ENCODE data around the gene IL3RA. TPM values are rescaled to one million over a fixed set of nuclear protein-coding genes. Genes with fewer than 3 reads are reported as not detected.

Gene IL3RA
- total and polyA plus RNA-seq, 4 donors = 0.33 to 1.7 (median 1.0) TPM

DNA sequence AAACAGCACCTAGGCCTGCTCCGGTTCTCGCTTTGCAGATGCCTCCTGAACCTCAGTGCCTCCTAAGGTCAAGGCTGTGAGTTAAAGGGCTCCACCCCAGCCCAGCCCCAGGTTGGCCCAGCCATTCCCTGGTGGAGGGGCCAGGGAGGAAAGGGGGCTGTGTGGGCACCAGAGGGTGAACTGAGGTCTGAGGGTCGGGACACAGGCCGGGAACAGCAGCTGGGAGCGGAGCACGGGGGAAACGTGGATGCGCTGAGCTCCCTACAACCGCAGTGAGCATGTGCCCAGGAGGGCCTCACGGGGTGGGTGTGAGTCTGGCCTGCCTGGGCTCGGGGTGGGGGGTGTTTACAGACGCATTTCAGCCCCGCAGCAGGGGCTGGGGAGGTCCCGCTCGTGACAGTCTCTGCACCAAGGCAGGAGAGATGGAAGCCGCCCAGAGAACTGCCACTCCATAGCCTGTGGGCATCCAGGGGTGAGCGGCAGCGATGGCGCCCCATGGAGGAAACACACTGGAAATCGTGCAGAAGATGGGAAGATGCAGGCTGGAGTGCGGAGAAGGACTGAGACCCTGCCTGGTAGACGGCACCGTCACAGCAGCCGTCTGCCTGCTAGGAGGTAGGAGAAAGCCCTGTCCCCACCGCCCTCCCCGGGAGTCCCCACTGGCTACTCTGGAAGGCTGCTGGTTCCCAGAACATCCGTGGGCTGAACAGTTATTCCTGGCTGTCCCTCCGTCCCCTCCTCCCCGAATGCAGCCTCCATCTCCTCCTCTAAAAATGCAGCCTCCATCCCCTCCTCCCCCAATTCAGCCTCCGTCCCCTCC, 65.2 kb downstream of the IL3RA start:
- 95% methylated on average over 30 of the region's 30 CpGs for WGBS
- H3K9ac ChIP-seq (ENCODE audit: low read depth in 1 of 2, low read length in 2 of 2) = no peak overlapping the region
- H3K9me3 ChIP-seq (ENCODE audit: control insufficient read depth in 4 of 4, low read length in 3 of 4) = no peaks in the 10 kb centered on the region
- TF ChIP-seq RXRA (IDR thresholded peaks at IDR 0.05) (no peak), GABPA (IDR thresholded peaks at IDR 0.05 in 1 of 2, conservative IDR thresholded peaks at IDR 0.05 in 1 of 2) (no peak), HNF4G (IDR thresholded peaks at IDR 0.05) (no peak), JUND (IDR thresholded peaks at IDR 0.05) (no peak), EGR1 (IDR thresholded peaks at IDR 0.05; ENCODE audit: low read depth in 2 of 2) (no peak), FOXA2 (IDR thresholded peaks at IDR 0.05) (no peak), RAD21 (IDR thresholded peaks at IDR 0.05) (no peak), NR2F2 (IDR thresholded peaks at IDR 0.05) (no peak)
- TF ChIP-seq, protein P1, sequence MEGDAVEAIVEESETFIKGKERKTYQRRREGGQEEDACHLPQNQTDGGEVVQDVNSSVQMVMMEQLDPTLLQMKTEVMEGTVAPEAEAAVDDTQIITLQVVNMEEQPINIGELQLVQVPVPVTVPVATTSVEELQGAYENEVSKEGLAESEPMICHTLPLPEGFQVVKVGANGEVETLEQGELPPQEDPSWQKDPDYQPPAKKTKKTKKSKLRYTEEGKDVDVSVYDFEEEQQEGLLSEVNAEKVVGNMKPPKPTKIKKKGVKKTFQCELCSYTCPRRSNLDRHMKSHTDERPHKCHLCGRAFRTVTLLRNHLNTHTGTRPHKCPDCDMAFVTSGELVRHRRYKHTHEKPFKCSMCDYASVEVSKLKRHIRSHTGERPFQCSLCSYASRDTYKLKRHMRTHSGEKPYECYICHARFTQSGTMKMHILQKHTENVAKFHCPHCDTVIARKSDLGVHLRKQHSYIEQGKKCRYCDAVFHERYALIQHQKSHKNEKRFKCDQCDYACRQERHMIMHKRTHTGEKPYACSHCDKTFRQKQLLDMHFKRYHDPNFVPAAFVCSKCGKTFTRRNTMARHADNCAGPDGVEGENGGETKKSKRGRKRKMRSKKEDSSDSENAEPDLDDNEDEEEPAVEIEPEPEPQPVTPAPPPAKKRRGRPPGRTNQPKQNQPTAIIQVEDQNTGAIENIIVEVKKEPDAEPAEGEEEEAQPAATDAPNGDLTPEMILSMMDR (IDR thresholded peaks at IDR 0.05; ENCODE audit: low read depth, low read length, missing input control) = no peak
- TF ChIP-seq, protein P2, sequence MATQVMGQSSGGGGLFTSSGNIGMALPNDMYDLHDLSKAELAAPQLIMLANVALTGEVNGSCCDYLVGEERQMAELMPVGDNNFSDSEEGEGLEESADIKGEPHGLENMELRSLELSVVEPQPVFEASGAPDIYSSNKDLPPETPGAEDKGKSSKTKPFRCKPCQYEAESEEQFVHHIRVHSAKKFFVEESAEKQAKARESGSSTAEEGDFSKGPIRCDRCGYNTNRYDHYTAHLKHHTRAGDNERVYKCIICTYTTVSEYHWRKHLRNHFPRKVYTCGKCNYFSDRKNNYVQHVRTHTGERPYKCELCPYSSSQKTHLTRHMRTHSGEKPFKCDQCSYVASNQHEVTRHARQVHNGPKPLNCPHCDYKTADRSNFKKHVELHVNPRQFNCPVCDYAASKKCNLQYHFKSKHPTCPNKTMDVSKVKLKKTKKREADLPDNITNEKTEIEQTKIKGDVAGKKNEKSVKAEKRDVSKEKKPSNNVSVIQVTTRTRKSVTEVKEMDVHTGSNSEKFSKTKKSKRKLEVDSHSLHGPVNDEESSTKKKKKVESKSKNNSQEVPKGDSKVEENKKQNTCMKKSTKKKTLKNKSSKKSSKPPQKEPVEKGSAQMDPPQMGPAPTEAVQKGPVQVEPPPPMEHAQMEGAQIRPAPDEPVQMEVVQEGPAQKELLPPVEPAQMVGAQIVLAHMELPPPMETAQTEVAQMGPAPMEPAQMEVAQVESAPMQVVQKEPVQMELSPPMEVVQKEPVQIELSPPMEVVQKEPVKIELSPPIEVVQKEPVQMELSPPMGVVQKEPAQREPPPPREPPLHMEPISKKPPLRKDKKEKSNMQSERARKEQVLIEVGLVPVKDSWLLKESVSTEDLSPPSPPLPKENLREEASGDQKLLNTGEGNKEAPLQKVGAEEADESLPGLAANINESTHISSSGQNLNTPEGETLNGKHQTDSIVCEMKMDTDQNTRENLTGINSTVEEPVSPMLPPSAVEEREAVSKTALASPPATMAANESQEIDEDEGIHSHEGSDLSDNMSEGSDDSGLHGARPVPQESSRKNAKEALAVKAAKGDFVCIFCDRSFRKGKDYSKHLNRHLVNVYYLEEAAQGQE (IDR thresholded peaks at IDR 0.05) = no peak
- H3K4me3 ChIP-seq (ENCODE audit: low read depth in 1 of 3, low read length in 3 of 3) = no peak overlapping the region
- no peak for DNase-seq (ENCODE audit: low spot score)
- no peaks in the 10 kb centered on the region for H3K4me1 ChIP-seq (ENCODE audit: control insufficient read depth in 4 of 4, insufficient read depth in 4 of 4, low read length in 3 of 4)
- H3K27ac ChIP-seq (ENCODE audit: low read depth in 1 of 2, low read length in 2 of 2) = no peak overlapping the region
- no peaks in the 10 kb centered on the region for H3K27me3 ChIP-seq (ENCODE audit: control insufficient read depth in 4 of 4, insufficient read depth in 4 of 4, low read length in 3 of 4)
- H3K36me3 ChIP-seq (ENCODE audit: control insufficient read depth in 4 of 4, insufficient read depth in 3 of 4, low read depth in 1 of 4, low read length in 3 of 4) = peaks cover 12 to 63% (median 35%) of the 10 kb centered on the region in 4 donors

DNA sequence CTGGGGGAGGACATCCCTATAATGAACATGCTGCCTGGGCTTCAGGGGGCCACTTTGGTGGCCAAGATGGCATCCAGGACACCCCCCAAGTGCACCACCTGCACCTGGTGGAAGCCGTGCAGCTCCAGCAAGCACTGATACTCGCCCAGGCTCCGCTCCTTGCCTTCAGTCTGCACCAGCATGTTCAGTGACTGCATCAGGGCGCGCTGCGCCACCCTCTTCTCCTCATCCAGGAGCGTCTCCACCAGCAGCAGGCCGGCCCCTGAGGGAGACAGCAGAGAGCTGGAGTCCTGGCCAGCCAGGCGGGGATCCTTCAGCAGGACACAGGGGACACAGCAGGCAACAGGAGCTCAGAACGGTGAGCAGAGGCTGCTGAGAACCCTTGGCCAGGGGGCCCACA, 66.6 kb downstream of the IL3RA start:
- DNase-seq (ENCODE audit: low spot score) = no peak
- Histone ChIP-seq H3K9ac (ENCODE audit: low read depth in 1 of 2, low read length in 2 of 2) (no peak overlapping the region), H3K36me3 (ENCODE audit: control insufficient read depth in 4 of 4, insufficient read depth in 3 of 4, low read depth in 1 of 4, low read length in 3 of 4) (peaks cover 15 to 71% (median 44%) of the 10 kb centered on the region in 4 donors), H3K4me1 (ENCODE audit: control insufficient read depth in 4 of 4, insufficient read depth in 4 of 4, low read length in 3 of 4) (no peaks in the 10 kb centered on the region), H3K27ac (ENCODE audit: low read depth in 1 of 2, low read length in 2 of 2) (no peak overlapping the region), H3K4me3 (ENCODE audit: low read depth in 1 of 3, low read length in 3 of 3) (no peak overlapping the region), H3K9me3 (ENCODE audit: control insufficient read depth in 4 of 4, low read length in 3 of 4) (no peaks in the 10 kb centered on the region), H3K27me3 (ENCODE audit: control insufficient read depth in 4 of 4, insufficient read depth in 4 of 4, low read length in 3 of 4) (no peaks in the 10 kb centered on the region)
- 98% methylated on average over 10 of the region's 10 CpGs for WGBS
- TF ChIP-seq EGR1 (IDR thresholded peaks at IDR 0.05; ENCODE audit: low read depth in 2 of 2) (no peak), GABPA (IDR thresholded peaks at IDR 0.05 in 1 of 2, conservative IDR thresholded peaks at IDR 0.05 in 1 of 2) (no peak), YY1 (IDR thresholded peaks at IDR 0.05) (no peak), JUND (IDR thresholded peaks at IDR 0.05) (no peak), FOXA1 (IDR thresholded peaks at IDR 0.05) (no peak), FOXA2 (IDR thresholded peaks at IDR 0.05) (no peak), HNF4G (IDR thresholded peaks at IDR 0.05) (no peak), NR2F2 (IDR thresholded peaks at IDR 0.05) (no peak), TAF1 (conservative IDR thresholded peaks at IDR 0.05) (no peak), HNF4A (conservative IDR thresholded peaks at IDR 0.05) (no peak), RXRA (IDR thresholded peaks at IDR 0.05) (no peak)
- TF ChIP-seq, protein P3, sequence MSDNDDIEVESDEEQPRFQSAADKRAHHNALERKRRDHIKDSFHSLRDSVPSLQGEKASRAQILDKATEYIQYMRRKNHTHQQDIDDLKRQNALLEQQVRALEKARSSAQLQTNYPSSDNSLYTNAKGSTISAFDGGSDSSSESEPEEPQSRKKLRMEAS (IDR thresholded peaks at IDR 0.05) = no peak
- TF ChIP-seq, protein P1 (IDR thresholded peaks at IDR 0.05; ENCODE audit: low read depth, low read length, missing input control) = no peak
- TF ChIP-seq, protein P4, sequence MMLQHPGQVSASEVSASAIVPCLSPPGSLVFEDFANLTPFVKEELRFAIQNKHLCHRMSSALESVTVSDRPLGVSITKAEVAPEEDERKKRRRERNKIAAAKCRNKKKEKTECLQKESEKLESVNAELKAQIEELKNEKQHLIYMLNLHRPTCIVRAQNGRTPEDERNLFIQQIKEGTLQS (IDR thresholded peaks at IDR 0.05) = no peak
- TF ChIP-seq, protein P2 (IDR thresholded peaks at IDR 0.05) = no peak
